ENCODE data around the gene PRR12.

DNA sequence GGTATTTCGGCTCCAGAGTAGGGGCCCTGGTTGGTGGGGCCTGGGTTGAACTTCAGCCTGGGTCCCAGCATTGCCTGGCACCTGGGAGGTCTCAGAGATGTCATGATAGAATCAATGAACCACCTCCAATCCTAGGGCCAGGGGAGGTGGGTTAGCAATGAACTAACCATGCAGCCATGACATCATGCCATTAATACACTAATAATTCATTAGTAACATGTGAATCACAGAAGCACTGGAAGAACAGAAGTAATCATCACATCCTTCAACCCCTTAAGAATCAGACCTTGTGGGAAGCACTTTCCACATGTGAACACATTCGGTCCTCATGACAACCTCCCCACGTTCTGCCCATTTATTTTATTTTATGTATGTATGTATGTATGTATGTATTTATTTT, 17.6 kb upstream of the PRR12 start:
- TF ChIP-seq, protein P1, sequence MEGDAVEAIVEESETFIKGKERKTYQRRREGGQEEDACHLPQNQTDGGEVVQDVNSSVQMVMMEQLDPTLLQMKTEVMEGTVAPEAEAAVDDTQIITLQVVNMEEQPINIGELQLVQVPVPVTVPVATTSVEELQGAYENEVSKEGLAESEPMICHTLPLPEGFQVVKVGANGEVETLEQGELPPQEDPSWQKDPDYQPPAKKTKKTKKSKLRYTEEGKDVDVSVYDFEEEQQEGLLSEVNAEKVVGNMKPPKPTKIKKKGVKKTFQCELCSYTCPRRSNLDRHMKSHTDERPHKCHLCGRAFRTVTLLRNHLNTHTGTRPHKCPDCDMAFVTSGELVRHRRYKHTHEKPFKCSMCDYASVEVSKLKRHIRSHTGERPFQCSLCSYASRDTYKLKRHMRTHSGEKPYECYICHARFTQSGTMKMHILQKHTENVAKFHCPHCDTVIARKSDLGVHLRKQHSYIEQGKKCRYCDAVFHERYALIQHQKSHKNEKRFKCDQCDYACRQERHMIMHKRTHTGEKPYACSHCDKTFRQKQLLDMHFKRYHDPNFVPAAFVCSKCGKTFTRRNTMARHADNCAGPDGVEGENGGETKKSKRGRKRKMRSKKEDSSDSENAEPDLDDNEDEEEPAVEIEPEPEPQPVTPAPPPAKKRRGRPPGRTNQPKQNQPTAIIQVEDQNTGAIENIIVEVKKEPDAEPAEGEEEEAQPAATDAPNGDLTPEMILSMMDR (optimal IDR thresholded peaks at IDR 0.05 in 1 of 3, IDR thresholded peaks at IDR 0.05 in 1 of 3, conservative IDR thresholded peaks at IDR 0.05 in 1 of 3; ENCODE audit: extremely low read depth in 1 of 3, insufficient read depth in 2 of 3, low read length in 3 of 3), result no peak
- no peak for TF ChIP-seq EZH2 (IDR thresholded peaks at IDR 0.05; ENCODE audit: low read length)

All from keratinocyte (primary cell).